ENCODE measurements around the gene LRGUK.

The LRGUK gene

GRCh38 chr7:134246761-134247160 is 119.6 kb downstream of the LRGUK start:
- no peak overlapping the region for H2BK120ac ChIP-seq (ENCODE audit: low read depth, low read length)
- no peak overlapping the region for H2BK15ac ChIP-seq (ENCODE audit: low read depth, poor library complexity, severe bottlenecking)
- H2BK5ac ChIP-seq (ENCODE audit: low read depth, low read length, poor library complexity, severe bottlenecking), result no peak overlapping the region
- H3K4ac ChIP-seq (ENCODE audit: low read depth in 1 of 2, low read length in 2 of 2), result no peak overlapping the region
- H3K23ac ChIP-seq (ENCODE audit: low read length in 2 of 2), result no peak overlapping the region
- no peaks in the 10 kb centered on the region for H3K4me1 ChIP-seq (ENCODE audit: control insufficient read depth, insufficient read depth, low read depth, low read length)
- no peak overlapping the region for H3K27ac ChIP-seq (ENCODE audit: low read length, poor library complexity, severe bottlenecking)
- no peaks in the 10 kb centered on the region for H3K36me3 ChIP-seq (ENCODE audit: control insufficient read depth in 1 of 2, insufficient read depth in 2 of 2, low read depth in 1 of 2, low read length in 2 of 2)
- no peak overlapping the region for H3K4me2 ChIP-seq (ENCODE audit: low read length, poor library complexity, severe bottlenecking)
- no peaks in the 10 kb centered on the region for H3K79me1 ChIP-seq (replicated peaks; ENCODE audit: low read length, poor library complexity, severe bottlenecking)
- WGBS, result no CpG with 5 or more reads among the region's 2 CpGs
- no peak overlapping the region for H3K4me3 ChIP-seq (ENCODE audit: insufficient read depth in 1 of 2, low read depth in 1 of 2, low read length in 2 of 2)
- no peak overlapping the region for H2AK5ac ChIP-seq (ENCODE audit: low read length, severe bottlenecking)
- no peak for DNase-seq
- no peak overlapping the region for H3K9ac ChIP-seq (ENCODE audit: low read length)
- no peak overlapping the region for H3K18ac ChIP-seq (ENCODE audit: low read depth in 1 of 2, low read length in 2 of 2)
- no peak overlapping the region for H2AFZ ChIP-seq (ENCODE audit: low read depth, low read length)
- no peak overlapping the region for H3K14ac ChIP-seq (ENCODE audit: low read length in 2 of 2)
- H4K8ac ChIP-seq (ENCODE audit: low read length), result no peak overlapping the region
- no peak overlapping the region for H2BK12ac ChIP-seq (ENCODE audit: low read length in 2 of 2)
- no peaks in the 10 kb centered on the region for H3K9me3 ChIP-seq (ENCODE audit: control insufficient read depth, low read length)
- peaks cover 0 to 5% of the 10 kb centered on the region in 2 experiments for H3K27me3 ChIP-seq (ENCODE audit: control insufficient read depth in 1 of 2, insufficient read depth in 1 of 2, low read length in 2 of 2)
- H4K91ac ChIP-seq (ENCODE audit: low read length), result no peak overlapping the region

- Histone ChIP-seq H2AFZ (ENCODE audit: low read depth, low read length) (no peak overlapping the region), H3K36me3 (ENCODE audit: control insufficient read depth in 1 of 2, insufficient read depth in 2 of 2, low read depth in 1 of 2, low read length in 2 of 2) (no peaks in the 10 kb centered on the region), H3K9ac (ENCODE audit: low read length) (no peak overlapping the region), H3K14ac (ENCODE audit: low read length in 2 of 2) (no peak overlapping the region), H3K27ac (ENCODE audit: low read length, poor library complexity, severe bottlenecking) (no peak overlapping the region), H3K4me2 (ENCODE audit: low read length, poor library complexity, severe bottlenecking) (no peak overlapping the region), H3K4ac (ENCODE audit: low read depth in 1 of 2, low read length in 2 of 2) (no peak overlapping the region), H3K9me3 (ENCODE audit: control insufficient read depth, low read length) (no peaks in the 10 kb centered on the region), H3K27me3 (ENCODE audit: control insufficient read depth in 1 of 2, insufficient read depth in 1 of 2, low read length in 2 of 2) (peaks cover 0 to 5% of the 10 kb centered on the region in 2 experiments), H3K23ac (ENCODE audit: low read length in 2 of 2) (no peak overlapping the region), H2BK12ac (ENCODE audit: low read length in 2 of 2) (no peak overlapping the region), H2AK5ac (ENCODE audit: low read length, severe bottlenecking) (no peak overlapping the region), H2BK15ac (ENCODE audit: low read depth, poor library complexity, severe bottlenecking) (no peak overlapping the region), H2BK120ac (ENCODE audit: low read depth, low read length) (no peak overlapping the region), H3K4me1 (ENCODE audit: control insufficient read depth, insufficient read depth, low read depth, low read length) (no peaks in the 10 kb centered on the region), H3K4me3 (ENCODE audit: insufficient read depth in 1 of 2, low read depth in 1 of 2, low read length in 2 of 2) (no peak overlapping the region), H4K91ac (ENCODE audit: low read length) (no peak overlapping the region), H2BK5ac (ENCODE audit: low read depth, low read length, poor library complexity, severe bottlenecking) (no peak overlapping the region), H3K18ac (ENCODE audit: low read depth in 1 of 2, low read length in 2 of 2) (no peak overlapping the region), H4K8ac (ENCODE audit: low read length) (no peak overlapping the region), H3K79me1 (replicated peaks; ENCODE audit: low read length, poor library complexity, severe bottlenecking) (no peaks in the 10 kb centered on the region)
- WGBS, result 67% methylated on average over 2 of the region's 3 CpGs
- no peak for DNase-seq
These were observed 121.1 kb downstream of the LRGUK start for GRCh38 chr7:134248196-134248595.

DNA sequence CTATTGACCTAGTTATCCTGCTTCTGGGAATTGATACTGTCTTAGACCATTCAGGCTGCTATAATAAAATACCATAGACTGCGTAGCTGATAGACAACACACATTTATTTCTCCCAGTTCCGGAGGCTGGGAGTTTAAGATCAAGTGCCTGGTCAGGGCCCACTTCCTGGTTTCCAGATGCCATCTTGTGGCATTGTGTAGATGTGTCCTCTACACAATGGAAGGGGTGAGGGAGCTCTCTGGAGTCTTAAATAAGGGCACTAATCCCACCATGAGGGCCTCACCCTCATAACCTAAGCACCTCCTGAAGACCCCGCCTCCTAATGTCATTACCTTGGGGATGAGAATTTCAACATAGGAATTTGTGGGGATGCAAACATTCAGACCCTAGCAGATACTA is 127.2 kb downstream of the LRGUK start:
- DNase-seq, result no peak
- H4K91ac ChIP-seq (ENCODE audit: low read length), result no peak overlapping the region
- H2BK12ac ChIP-seq (ENCODE audit: low read length in 2 of 2), result no peak overlapping the region
- no peaks in the 10 kb centered on the region for H3K36me3 ChIP-seq (ENCODE audit: control insufficient read depth in 1 of 2, insufficient read depth in 2 of 2, low read depth in 1 of 2, low read length in 2 of 2)
- no peak overlapping the region for H3K18ac ChIP-seq (ENCODE audit: low read depth in 1 of 2, low read length in 2 of 2)
- H3K9me3 ChIP-seq (ENCODE audit: control insufficient read depth, low read length), result no peaks in the 10 kb centered on the region
- no peak overlapping the region for H3K23ac ChIP-seq (ENCODE audit: low read length in 2 of 2)
- H2AK5ac ChIP-seq (ENCODE audit: low read length, severe bottlenecking), result no peak overlapping the region
- H3K9ac ChIP-seq (ENCODE audit: low read length), result no peak overlapping the region
- H3K4ac ChIP-seq (ENCODE audit: low read depth in 1 of 2, low read length in 2 of 2), result no peak overlapping the region
- H2BK5ac ChIP-seq (ENCODE audit: low read depth, low read length, poor library complexity, severe bottlenecking), result no peak overlapping the region
- H3K4me2 ChIP-seq (ENCODE audit: low read length, poor library complexity, severe bottlenecking), result no peak overlapping the region
- H3K27ac ChIP-seq (ENCODE audit: low read length, poor library complexity, severe bottlenecking), result no peak overlapping the region
- H2BK120ac ChIP-seq (ENCODE audit: low read depth, low read length), result no peak overlapping the region
- no peaks in the 10 kb centered on the region for H3K79me1 ChIP-seq (replicated peaks; ENCODE audit: low read length, poor library complexity, severe bottlenecking)
- WGBS, result 89% methylated on average over 2 of the region's 3 CpGs
- H3K4me1 ChIP-seq (ENCODE audit: control insufficient read depth, insufficient read depth, low read depth, low read length), result no peaks in the 10 kb centered on the region
- peaks cover 4 to 5% of the 10 kb centered on the region in 2 experiments for H3K27me3 ChIP-seq (ENCODE audit: control insufficient read depth in 1 of 2, insufficient read depth in 1 of 2, low read length in 2 of 2)
- H3K14ac ChIP-seq (ENCODE audit: low read length in 2 of 2), result no peak overlapping the region
- H2BK15ac ChIP-seq (ENCODE audit: low read depth, poor library complexity, severe bottlenecking), result no peak overlapping the region
- no peak overlapping the region for H2AFZ ChIP-seq (ENCODE audit: low read depth, low read length)
- no peak overlapping the region for H3K4me3 ChIP-seq (ENCODE audit: insufficient read depth in 1 of 2, low read depth in 1 of 2, low read length in 2 of 2)
- H4K8ac ChIP-seq (ENCODE audit: low read length), result no peak overlapping the region

GRCh38 chr7:134255814-134256213 is 128.7 kb downstream of the LRGUK start:
- H3K9me3 ChIP-seq (ENCODE audit: control insufficient read depth, low read length), result no peaks in the 10 kb centered on the region
- H2AFZ ChIP-seq (ENCODE audit: low read depth, low read length), result no peak overlapping the region
- H3K27me3 ChIP-seq (ENCODE audit: control insufficient read depth in 1 of 2, insufficient read depth in 1 of 2, low read length in 2 of 2), result peaks cover 0 to 5% of the 10 kb centered on the region in 2 experiments
- no peak overlapping the region for H4K8ac ChIP-seq (ENCODE audit: low read length)
- H2BK12ac ChIP-seq (ENCODE audit: low read length in 2 of 2), result no peak overlapping the region
- no peak overlapping the region for H3K27ac ChIP-seq (ENCODE audit: low read length, poor library complexity, severe bottlenecking)
- no peak overlapping the region for H3K4me3 ChIP-seq (ENCODE audit: insufficient read depth in 1 of 2, low read depth in 1 of 2, low read length in 2 of 2)
- no peak overlapping the region for H3K18ac ChIP-seq (ENCODE audit: low read depth in 1 of 2, low read length in 2 of 2)
- no peak overlapping the region for H2AK5ac ChIP-seq (ENCODE audit: low read length, severe bottlenecking)
- no peaks in the 10 kb centered on the region for H3K4me1 ChIP-seq (ENCODE audit: control insufficient read depth, insufficient read depth, low read depth, low read length)
- H3K9ac ChIP-seq (ENCODE audit: low read length), result no peak overlapping the region
- no peaks in the 10 kb centered on the region for H3K36me3 ChIP-seq (ENCODE audit: control insufficient read depth in 1 of 2, insufficient read depth in 2 of 2, low read depth in 1 of 2, low read length in 2 of 2)
- WGBS, result 72% methylated on average over 5 of the region's 5 CpGs
- H3K4me2 ChIP-seq (ENCODE audit: low read length, poor library complexity, severe bottlenecking), result no peak overlapping the region
- no peaks in the 10 kb centered on the region for H3K79me1 ChIP-seq (replicated peaks; ENCODE audit: low read length, poor library complexity, severe bottlenecking)
- no peak overlapping the region for H3K23ac ChIP-seq (ENCODE audit: low read length in 2 of 2)
- no peak overlapping the region for H3K4ac ChIP-seq (ENCODE audit: low read depth in 1 of 2, low read length in 2 of 2)
- H2BK120ac ChIP-seq (ENCODE audit: low read depth, low read length), result no peak overlapping the region
- no peak for DNase-seq
- no peak overlapping the region for H4K91ac ChIP-seq (ENCODE audit: low read length)
- no peak overlapping the region for H2BK5ac ChIP-seq (ENCODE audit: low read depth, low read length, poor library complexity, severe bottlenecking)
- no peak overlapping the region for H2BK15ac ChIP-seq (ENCODE audit: low read depth, poor library complexity, severe bottlenecking)
- H3K14ac ChIP-seq (ENCODE audit: low read length in 2 of 2), result no peak overlapping the region

Measured in mesenchymal stem cell (in vitro differentiated cells and primary cell).